Fibroblast of villous mesenchyme (primary cell): ENCODE measurements around the gene COL1A1. TPM values are rescaled to one million over a fixed set of nuclear protein-coding genes. Genes with fewer than 3 reads are reported as not detected.

Experiments
- DNase-seq: peaks from one replicate; pipeline ENCODE4 v3.0.0-alpha.2; 2010; ENCODE audit warnings: low read depth
- H3K4me3 ChIP-seq: 2 replicates; pipeline ENCODE4 v1.5.1; 2011; ENCODE audit warnings: low read depth, mild to moderate bottlenecking, low read length
- CTCF ChIP-seq: IDR thresholded peaks from 2 replicates; pipeline ENCODE4 v1.5.1; 2012; ENCODE audit warnings: low read depth, mild to moderate bottlenecking, low read length; ENCODE audit not compliant: insufficient read depth
- total RNA-seq: library from RNA; depleted of rRNA; stranded (reverse); fragments of >200 nt; gene quantifications from 2 replicates; pipeline ENCODE4 v1.2.3, GENCODE V29; 2012

COL1A1 gene
- total RNA-seq, 1 donor, result 2,749 TPM

DNA sequence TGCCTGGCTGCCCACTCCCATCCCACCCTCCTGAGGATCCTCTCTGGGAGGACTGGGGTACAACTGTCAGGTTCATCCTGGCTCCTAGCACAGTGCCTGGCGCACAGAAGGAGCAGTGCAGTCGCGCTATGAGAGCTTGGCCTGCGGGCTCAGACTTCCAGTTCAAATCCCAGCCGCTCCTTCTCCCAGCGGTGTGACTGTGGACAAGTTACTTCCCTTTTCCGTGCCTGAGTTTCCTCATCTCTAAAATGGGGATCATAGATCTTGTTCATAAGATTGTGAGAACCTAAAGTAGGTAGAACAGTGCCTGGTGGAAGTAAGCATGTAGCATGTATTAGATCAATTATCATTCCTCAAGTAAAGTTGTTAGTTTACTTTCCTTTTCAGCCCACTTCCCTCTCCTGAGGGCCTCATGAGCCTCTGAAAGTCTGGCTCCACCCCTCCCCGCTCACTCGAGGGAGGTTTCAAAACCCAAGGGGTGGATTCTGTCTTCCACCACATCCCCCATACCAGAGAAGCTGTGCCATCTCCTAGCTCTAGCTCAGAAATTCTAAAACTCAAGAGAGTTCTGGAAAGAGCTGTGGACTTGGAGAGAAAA is 19.9 kb upstream of the COL1A1 start:
- peak; percentile 88 for DNase-seq
- no peak for TF ChIP-seq CTCF
- no peak overlapping the region for H3K4me3 ChIP-seq

DNA sequence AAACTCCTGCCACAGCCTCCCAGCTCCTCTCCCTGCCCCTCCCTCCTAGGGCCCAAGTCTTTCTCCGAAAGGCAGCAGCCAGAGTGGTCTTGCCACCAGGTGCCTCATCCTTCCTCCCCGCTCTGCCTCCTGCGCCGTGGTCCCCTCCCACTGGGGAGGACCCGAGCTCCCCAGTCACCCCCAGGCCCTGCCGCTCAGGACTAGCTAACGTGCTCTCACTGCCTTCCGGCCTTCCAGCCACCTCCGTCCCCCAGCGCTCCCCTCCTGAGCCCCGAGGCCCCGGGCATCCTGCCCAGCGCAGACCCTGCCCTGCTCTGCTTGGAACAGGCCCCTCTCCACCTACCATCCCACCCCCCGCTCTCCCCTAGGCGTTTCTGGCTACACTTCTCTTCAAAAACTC is 19.4 kb upstream of the COL1A1 start:
- no peak overlapping the region for H3K4me3 ChIP-seq
- DNase-seq, result no peak
- no peak for TF ChIP-seq CTCF

- no peak for TF ChIP-seq CTCF
- DNase-seq, result peak; percentile 88
- H3K4me3 ChIP-seq, result peak overlapping the region; percentile 40
Measured at GRCh38 chr17:50219939-50220465, 18.6 kb upstream of the COL1A1 start.

- no peak for TF ChIP-seq CTCF
- peak overlapping the region; percentile 40 for H3K4me3 ChIP-seq
- DNase-seq, result peak; percentile 88
Measured at GRCh38 chr17:50219342-50219741, 17.9 kb upstream of the COL1A1 start.

- no peak for TF ChIP-seq CTCF
- peak; percentile 98 for DNase-seq
- H3K4me3 ChIP-seq, result peak overlapping the region; percentile 40
Measured at GRCh38 chr17:50218771-50219315, 17.4 kb upstream of the COL1A1 start.

DNA sequence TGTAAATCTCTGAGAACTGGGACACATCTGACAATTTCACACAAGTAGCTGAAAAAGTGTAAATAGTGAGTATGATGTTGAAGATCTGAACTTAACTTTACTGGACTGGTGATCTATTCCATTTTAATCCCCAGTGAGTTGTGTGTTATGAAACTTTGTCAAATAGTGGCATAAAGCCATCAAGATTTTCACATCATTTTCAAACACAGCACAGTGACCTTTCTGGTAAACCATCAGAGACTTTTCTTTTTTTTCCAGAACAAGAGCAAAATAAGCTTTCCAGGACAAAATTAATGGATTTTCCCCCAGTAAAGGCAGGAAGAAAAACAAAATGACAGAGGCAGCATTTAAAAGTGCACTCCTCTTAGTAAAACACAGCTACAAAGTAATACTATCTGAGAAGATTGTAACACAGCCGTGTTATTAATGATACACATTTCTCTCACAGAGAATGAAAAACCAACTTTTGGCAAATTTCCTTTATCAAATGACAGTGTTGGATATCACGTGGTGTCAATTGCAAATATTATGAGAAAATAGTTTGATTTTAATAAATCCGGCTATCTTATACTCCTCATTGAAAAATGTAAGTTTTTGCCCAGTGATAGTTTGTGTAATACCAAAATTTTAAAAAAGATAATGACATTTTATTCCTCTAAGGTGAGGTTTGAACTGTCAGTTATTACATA is 16.8 kb upstream of the COL1A1 start:
- H3K4me3 ChIP-seq, result no peak overlapping the region
- peak; percentile 87 for DNase-seq
- no peak for TF ChIP-seq CTCF
